ENCODE measurements around the gene ARRDC5.

DNA sequence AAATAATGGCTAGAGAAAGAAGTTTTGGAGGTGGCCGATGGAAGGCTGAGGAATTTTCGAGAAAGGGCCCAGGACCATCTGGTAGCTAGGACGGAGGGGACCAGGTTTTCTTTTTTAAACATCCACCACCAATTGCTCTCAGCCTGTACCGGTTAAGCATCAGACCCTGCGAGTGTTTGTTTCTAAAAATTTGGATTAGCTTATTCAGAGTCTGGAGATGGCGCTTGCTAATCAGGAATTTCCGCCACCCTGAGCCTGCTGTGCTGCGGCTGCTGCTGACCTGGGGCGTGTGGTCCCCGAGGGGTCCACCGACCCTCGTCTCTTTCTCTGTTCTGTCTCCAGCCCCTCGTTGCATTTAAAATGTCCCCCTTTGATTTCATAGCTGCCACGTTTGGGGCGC lies 8.6 kb upstream of the ARRDC5 start:
- TF ChIP-seq EZH2phosphoT487 (IDR thresholded peaks at IDR 0.05) (no peak), CTCF (IDR thresholded peaks at IDR 0.05) (no peak), EZH2 (IDR thresholded peaks at IDR 0.05) (no peak)

All from neural progenitor cell (in vitro differentiated cells).